Liver (tissue), 3 donors: ENCODE measurements around the gene CFAP299.

Experiments used
- CTCF ChIP-seq: fragments of 150-350 bp; IDR thresholded peaks from 2 replicates; pipeline ENCODE4 v1.5.1; 2017; ENCODE audit warnings: improper control_type of control experiment, low read depth, low read length; ENCODE audit not compliant: missing input control
- EGR1 ChIP-seq, 2 donors: IDR thresholded peaks; 2 replicates each; pipeline ENCODE4 v1.6.1; 2016 to 2018; ENCODE audit warnings: antibody characterized with exemption in 2 of 2, low read depth in 2 of 2
- MAX ChIP-seq: IDR thresholded peaks from 2 replicates; pipeline ENCODE4 v1.6.1; 2016; ENCODE audit warnings: antibody characterized with exemption
- YY1 ChIP-seq: IDR thresholded peaks from 2 replicates; pipeline ENCODE4 v1.6.1; 2016; ENCODE audit warnings: antibody characterized with exemption, mild to moderate bottlenecking
- ZBTB33 ChIP-seq: IDR thresholded peaks from 2 replicates; pipeline ENCODE4 v1.6.1; 2016; ENCODE audit warnings: antibody characterized with exemption
- donor health status: healthy.
- donor health status: healthy.

GRCh38 chr4:80475798-80476197, 140.3 kb downstream of the CFAP299 start:
- TF ChIP-seq MAX (no peak), CTCF (no peak), EGR1 (IDR thresholded peaks at IDR 0.05; ENCODE audit: low read depth in 2 of 2) (no peak), YY1 (no peak), ZBTB33 (no peak)
